DMS53 treated with DMSO at 0.1 percent for 48 hours (cell line): ENCODE results near the gene SHISAL2A.

Source experiments
- DNase-seq: peaks from one replicate; lab custom pipeline; 2025; ENCODE audit not compliant: unreplicated experiment; lab: John Stamatoyannopoulos, UW

Gene SHISAL2A

DNA sequence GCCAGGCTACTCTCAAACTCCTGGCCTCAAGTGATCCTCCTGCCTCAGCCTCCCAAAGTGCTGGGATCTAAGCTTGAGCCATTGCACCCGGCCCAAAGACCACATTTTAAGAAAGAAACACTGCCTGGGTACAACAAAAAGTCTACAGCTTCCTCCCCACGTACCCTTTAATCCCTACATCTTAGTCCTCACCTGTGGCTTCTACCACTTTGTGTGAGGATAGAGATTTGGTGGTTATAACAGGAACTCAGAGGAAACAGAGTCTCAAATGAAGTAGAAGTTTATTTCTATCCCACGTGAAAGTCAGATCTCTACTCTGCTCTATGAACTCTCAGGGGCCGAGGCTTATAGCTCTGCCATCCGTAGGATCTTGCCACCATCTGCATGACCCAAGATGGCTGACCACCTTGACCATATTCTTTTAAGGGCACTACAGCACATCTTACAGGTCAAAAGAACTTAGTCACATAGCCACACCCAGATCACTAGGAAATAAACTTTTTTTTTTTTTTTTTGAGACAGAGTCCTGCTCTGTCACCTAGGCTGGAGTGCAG, 17.4 kb upstream of the SHISAL2A start:
- DNase-seq, result no peak

DNA sequence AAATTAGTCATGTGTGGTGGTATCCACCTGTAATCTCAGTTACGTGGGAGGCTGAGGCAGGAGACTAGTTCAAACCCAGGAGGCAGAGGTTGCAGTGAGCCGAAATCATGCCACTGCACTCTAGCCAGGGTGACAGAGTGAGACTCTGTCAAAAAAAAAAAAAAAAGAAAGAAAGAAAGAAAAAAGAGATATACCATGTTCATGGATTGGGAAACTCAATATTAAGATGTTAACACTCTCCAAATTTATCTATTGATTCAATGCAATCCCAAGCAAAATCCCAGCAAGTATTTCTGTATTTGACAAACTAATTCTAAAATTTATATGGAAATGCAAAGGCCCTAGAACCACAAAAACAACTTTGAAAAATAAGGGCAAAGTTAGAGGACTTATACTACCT, 11.0 kb upstream of the SHISAL2A start:
- no peak for DNase-seq

DNA sequence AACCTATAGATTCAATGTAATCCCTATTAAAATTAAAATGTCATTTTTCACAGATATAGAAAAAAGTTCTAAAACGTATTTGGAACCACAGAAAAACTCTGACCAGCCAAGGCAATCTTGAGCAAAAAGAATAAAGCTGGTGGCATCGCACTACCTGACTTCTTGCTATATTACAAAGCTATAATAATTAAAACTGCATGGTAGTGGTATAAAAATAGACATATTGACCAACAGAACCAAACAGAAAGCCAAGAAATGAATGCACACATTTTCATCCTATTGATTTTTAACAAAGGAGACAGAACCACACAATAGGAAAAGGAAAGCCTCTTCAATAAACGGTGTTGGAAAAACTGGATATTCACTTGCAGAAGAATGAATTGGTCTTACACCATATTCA, 9.2 kb upstream of the SHISAL2A start:
- no peak for DNase-seq

DNA sequence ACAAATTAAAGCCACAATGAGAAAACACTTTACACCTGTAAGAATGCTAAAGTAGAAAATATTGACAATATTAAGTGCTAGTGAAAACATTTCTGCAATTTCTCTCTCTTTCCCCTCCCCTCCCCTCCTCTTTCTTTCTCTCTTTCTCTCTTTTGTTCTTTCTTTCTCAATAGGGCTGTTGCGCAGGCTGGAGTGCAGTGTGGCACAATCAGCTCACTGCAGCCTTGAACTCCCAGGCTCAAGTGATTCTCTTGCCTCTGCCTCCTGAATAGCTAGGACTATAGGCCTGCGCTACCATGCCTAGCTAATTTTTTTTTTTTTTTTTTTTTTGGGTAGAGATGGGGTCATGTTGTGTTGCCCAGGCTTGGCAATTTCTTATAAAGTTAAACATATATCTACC, 5.9 kb upstream of the SHISAL2A start:
- no peak for DNase-seq

DNA sequence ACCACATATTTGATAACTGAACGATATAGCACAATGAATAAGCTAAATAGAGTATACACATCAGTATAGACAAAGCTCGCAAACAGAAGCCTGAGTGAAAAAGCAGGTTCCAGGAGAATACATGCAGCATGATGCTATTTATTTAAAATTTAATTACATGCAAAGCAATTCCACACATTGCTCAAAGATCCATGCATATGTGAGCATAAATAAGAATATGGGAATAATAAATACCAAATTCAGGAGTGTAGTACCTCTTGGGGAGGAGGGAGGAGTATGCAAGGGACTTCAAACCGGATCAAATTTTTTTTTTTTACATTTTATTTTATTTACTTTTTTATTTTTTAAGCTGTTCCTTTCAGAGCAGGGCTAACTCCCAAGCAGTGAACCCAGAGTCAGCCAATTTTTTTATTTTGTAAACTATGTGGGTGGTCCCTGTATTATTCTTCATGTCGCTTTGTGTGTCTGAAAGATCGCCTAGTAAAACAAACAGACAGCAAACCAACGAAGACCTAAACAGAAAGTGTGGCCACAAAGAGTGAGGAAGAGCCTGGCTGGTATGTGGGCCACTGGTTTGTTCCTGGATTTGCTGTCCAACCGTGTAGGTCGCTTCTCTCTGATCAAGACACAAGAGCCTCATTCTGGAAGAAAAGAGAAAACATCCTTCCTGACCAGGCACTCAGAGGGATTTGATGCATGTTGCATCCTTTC, 4.2 kb upstream of the SHISAL2A start:
- no peak for DNase-seq

DNA sequence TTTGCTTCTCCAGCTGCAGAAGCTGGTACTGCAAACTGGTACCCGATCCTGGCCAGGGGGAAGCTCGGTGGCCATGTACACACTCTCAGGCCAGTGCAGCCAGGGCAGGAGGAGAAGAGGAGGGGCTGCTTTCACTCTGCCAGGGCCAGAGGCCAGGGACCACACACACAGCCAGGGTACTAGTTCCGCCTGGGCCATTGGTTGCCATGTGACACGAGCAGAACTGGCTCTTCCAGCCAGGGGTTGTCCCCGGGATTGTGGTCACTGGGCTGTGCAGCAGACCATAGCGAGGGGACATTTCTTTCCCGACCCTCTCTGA, 3.7 kb upstream of the SHISAL2A start:
- DNase-seq, result peak; percentile 11

DNA sequence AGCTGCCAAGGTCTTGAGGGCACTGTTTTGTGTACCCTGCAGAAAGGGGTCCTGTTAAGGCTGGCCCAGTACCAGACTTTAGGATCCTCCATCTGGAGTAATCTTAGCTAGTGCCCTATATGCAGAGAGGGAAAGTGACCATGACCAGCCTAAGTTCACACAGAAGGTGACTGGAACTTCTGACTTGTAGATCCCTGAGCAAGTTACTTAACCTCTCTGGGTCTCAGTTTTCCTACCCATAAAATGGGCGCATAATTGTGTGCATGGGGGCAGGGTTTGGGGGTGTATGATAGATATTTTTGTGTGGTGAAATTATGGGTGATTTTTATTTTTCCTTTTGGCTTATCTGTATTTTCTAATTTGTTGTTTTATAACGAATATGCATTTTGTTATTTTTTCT, 3.3 kb upstream of the SHISAL2A start:
- DNase-seq, result no peak

DNA sequence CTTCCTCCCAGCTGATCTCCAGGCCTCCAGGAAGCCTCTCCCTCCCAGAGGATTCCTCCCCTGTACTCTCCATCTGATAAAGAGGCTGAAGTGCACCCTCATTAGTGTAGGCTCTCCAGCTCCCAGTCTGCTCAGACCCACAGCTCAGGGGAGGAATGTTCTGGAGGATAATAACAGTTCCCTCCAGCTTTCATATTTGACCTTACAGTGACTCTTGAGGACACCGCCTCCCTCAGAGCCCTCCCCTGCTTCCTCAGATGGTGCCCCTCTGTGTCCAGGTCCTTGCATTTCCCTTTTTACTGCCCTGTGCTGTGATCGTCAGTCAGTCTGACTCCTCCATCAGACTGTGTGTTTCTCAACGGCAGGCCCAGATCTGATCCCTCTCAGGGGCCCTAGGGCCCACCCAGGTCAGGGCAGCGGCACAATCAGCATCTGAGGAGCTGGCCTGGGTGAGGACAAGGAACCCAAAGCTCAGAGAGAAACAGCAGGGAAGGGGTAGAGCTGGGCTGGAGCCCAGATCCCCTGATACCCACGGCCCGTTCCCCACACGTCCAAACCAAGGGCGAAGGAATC, 1.1 kb upstream of the SHISAL2A start:
- DNase-seq, result no peak

DNA sequence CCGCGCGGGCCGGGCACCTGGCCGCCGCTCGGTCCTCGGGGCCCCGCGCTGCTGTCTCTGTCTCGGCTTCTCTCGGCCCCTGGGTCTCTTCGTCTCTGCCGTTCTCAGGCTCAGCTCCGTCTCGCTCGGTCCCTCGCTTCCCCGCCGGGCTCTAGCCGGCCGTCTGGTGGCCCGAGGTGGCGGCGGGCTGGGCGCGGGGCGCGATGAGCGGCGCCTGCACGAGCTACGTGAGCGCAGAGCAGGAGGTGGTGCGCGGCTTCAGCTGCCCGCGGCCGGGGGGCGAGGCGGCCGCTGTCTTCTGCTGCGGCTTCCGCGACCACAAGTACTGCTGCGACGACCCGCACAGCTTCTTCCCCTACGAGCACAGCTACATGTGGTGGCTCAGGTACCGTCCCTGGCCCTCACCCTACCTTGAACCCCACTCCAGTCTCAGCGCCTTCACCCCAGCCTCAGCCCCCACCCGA, 355 bp downstream of the SHISAL2A start:
- DNase-seq, result peak; percentile 64

DNA sequence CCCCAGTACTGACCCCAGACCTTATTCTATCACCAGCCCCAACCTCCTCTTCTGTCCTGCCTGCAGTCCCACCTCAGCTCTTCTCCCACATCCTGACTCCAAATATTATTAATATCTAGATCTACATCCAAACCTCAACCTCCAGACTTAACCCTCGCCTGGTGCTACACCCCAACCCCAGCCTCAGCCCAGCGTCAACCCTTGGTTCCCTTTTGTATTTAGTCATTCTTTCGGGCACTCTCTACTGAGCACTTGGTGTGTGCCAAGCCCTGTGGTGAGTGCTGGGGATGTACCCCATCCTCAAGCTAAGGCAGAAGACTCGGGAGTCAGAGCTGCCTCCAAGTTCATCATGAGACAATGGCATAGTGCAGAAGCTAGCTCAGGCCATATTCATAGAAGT, 1.1 kb downstream of the SHISAL2A start:
- no peak for DNase-seq

DNA sequence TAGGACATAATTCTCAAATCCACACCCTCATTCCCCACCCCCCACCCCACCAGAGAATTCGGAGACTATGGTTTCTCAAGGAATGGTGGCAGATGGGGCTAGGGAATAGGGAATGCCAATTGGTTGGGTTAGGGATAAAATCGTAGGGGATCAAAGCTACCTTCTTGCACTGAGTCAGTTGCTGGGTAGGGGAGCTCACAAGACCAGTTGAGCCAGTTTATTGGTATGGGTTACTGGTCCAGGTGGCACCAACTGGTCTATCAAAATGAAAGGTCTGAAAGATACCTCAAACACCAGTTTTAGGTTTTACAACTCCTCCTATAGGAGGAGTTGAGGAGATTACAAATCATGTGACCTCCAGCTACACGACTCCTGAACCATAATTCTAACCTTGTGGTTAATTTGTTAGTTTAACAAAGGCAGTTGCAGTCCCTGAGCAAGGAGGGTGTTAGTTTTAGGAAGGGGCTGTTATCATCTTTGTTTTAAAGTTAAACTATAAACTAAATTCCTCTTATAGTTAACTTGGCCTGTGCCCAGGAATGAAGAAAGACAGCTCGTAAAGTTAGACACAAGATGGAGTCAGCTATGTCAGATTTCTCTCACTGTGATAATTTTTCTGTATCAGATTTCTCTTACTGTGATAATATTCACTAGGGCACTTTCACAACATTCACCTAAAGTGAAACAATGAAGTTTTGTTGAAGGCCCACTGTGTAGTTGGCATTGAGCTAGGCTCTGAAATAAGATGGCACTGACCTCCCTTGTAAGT, 2.5 kb downstream of the SHISAL2A start:
- peak; percentile 12 for DNase-seq

DNA sequence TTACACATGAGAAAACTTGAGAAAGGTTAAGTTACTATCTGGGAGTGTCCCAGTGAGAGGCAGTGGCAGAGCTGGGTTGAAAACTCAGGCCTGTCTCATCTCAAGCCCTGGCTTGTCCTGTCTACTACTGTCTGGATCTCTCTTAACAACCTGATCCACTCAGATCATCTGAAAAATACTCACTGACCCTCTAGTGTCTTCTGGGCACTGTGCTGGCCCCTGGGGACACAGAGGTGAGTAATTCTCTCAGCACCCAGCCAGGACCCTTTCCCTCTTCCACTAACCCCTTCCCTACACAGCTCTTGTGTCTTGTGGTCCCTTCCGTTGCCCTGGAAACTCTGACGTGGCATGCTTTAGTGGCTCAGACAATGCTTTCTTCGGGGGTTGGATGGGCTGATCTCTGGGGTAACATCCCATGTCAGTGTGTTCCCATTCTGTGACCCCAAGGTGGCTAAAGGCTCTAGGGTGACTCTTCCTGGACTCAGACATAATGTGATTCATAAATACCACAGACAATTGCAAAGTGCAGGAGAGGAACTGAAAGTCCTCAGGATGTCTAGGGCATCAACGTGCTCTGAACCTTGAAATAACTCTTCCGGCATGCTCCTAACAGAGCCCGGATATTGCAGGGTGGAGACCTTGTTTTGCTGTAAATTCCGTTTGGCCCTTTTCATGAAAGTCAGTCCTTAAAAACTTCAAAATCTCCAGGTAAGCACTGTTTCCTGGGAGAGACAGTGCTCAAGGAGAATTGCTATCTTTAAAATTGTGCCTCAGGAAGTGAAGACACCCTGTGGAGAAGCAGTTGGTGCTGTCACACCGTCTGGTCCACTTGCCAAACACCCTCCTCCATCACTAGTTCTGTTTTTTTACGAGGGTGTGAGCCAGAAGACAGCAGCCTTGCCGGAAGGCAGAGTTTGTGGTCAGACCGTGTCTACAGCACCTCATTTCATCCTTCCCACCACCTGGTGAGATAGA, 4.0 kb downstream of the SHISAL2A start:
- DNase-seq, result no peak

DNA sequence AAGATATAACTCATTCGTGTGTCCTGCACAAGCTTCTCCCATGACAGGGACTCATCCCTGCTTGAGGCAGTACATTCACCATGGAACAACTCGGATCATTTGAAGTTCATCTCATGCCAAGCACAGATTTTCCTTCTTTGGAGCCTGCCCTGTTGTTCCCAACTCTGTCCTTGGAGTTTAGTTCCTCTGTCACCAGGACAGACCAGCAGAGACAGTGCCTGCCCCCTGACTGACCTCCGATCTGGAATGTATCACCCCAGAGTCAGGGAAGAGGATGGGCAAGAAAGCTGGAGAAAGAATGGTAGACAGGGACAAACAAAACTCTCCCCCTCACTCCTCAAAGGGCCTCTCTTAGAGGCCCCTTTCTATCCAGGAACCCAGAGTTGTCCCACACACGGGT, 5.0 kb downstream of the SHISAL2A start:
- no peak for DNase-seq

DNA sequence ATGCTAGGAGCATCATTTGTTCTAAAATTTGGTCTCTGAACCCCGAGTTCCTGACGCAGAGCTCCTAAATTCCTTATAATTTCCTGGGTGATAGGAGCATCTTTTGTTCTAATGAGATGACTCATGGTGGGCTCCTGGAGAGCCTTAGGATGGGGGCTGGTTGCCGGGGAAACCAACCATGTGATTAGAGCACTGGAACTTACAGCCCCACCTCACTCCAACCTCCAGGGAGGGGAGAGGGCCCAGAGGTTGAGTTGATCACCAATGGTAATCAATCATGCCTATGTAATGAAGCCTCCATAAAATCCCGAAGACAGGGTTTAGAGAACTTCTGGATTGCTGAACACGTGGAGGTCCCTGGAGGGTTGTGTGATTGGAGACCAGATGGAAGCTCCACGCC, 7.7 kb downstream of the SHISAL2A start:
- DNase-seq, result no peak

DNA sequence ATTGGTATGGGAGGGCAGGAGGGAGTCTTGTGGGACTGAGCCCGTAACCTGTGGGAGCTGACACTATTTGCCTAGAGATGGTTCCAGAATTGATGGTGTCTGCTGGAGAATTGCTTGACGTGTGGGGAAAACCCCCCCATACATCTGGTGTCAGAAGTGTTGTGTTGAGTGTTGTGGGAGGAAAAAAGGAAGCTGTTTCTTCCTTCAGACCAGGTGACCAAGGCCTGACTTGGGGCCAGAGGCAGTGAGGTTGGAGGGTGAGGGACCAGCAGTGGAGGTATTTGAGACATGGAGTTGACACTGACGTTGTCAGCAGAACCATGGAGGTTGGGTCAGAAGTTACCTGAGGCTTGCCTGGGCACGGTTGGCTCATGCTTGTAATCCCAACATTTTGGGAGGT, 8.3 kb downstream of the SHISAL2A start:
- DNase-seq, result no peak

DNA sequence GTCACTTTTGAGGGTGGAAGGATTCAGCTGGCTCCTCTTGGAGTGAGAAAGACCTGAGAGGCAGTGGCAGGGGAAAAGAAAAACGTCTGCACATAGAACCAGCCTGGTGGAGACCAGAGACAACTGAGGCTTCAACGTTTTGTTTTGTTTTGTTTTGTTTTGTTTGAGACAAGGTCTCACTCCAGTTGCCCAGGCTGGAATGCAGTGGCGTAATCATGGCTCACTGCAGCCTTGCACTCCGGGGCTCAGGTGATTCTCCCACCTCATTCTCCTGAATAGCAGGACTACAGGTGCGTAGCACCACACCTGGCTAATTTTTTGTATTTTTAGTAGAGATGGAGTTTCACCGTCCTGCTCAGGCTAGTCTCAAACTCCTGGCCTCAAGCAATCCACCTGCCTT, 12.3 kb downstream of the SHISAL2A start:
- DNase-seq, result no peak

DNA sequence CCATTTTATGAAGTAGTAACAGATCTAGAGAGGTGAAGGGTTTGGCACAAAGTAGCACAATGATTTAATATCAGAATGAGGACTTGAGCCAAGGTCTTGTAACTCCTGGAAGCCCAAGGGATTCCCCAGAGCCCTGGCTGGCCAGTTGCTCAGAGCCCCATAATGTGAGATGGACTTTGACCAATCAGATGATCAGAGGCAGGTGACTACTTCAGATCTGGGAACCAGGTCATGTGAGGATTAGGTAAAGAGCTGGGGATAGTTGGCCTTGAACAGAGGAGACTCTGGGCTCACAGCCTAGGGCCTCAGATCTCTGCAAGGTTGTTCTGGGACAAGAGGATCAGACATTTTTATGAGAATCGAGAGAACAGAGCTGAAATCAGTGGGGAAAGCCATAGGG, 18.9 kb downstream of the SHISAL2A start:
- DNase-seq, result no peak

DNA sequence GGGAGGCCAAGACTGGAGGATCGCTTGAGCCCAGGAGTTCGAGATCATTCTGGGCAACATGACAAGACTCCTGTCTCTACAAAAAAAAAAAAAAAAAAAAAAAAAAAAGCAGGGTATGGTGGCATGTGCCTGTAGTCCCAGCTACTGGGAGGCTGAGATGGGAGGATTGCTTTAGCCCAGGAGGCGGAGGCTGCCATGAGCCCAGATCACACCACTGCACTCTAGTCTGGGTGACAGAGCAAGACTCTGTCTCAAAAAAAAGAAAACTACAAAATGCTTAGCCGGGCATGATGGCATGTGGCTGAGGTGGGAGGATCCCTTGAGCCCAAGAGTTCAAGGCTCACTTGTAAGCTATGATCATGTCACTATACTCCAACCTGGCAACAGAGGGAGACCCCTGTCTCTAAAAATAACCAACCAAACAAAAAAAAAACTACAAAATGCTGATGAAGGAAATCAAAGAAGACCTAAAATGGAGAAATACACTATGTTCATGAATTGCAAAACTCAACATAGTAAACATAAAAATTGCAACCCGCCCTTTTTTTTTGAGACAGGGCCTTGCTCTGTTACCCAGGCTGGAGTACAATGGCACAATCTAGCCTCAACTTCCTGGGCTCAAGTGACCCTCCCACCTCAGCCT, 20.4 kb downstream of the SHISAL2A start:
- no peak for DNase-seq

DNA sequence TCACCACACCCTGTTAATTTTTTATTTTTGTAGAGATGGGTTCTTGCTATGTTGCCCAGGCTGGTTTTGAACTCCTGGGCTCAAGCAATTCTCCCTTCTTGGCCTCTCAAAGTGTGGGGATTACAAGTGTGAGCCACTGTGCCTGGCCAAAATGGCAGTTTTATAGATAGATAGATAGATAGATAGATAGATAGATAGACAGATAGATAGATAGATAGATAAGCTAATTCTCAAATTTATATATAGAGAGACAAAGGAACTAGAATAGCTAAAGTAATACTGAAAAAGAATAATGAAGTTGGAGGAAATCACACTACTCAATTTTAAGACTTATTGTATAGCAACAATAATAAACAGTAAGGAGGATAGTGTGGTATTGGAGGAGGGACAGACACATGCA, 21.1 kb downstream of the SHISAL2A start:
- DNase-seq, result no peak

DNA sequence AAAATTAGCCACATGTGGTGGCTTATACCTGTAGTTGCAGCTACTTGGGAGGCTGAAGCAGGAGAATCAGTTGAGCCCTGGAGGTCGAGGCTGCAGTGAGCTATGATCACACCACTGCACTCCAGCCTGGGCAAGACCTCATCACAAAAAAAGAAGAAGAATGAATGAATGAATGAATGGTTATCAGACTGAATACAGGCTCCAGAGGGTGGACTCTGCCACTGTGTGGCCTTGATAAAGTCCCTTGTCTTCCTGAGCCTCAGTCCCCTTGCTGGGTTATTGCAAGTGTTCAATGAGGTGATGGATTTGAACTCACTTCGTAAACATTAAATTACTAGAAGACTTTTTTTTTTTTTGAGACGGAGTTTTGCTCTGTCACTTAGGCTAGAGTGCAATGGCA, 24.7 kb downstream of the SHISAL2A start:
- DNase-seq, result no peak

DNA sequence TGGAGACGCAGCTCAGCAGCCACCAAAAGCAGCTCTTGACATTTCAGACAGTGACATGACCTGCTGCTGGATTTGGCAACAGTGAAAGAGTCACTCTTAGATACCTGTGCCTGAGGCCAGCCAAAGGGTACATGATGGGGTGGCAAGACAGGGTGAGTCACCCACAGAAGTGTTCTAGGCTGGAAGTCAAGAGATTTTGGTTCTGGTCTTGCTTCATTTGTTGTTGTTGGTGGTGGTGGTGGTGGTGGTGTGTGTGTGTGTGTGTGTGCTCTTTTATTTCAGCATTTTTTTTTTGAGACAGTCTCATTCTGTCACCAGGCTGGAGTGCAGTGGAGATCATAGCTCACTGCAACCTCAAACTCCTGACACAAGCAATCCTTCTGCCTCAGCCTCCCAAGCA, 25.8 kb downstream of the SHISAL2A start:
- DNase-seq, result no peak
